Right lobe of liver (tissue), 4 donors: ENCODE measurements around the gene SEPTIN8.

Experiments
- POLR2A ChIP-seq: fragments of 450-650 bp; IDR thresholded peaks from one replicate; pipeline ENCODE4 v1.6.1; 2017; ENCODE audit warnings: antibody characterized with exemption, mild to moderate bottlenecking
- TF ChIP-seq, protein P1 (sequence below), 4 donors: fragments of 200-600 bp in 3 of 4; fragments of 450-650 bp in 1 of 4; IDR thresholded peaks; one replicate each; pipeline versions ENCODE4 v1.5.1 to v1.8.0; 2016 to 2022; ENCODE audit warnings: antibody characterized with exemption in 4 of 4, mild to moderate bottlenecking in 2 of 4
- donor health status: DM: no; HTN: no; CAD: no.
- donor health status: DM: no; HTN: no; CAD: no.
- donor health status: DM: no; HTN: yes; CAD: no.

DNA sequence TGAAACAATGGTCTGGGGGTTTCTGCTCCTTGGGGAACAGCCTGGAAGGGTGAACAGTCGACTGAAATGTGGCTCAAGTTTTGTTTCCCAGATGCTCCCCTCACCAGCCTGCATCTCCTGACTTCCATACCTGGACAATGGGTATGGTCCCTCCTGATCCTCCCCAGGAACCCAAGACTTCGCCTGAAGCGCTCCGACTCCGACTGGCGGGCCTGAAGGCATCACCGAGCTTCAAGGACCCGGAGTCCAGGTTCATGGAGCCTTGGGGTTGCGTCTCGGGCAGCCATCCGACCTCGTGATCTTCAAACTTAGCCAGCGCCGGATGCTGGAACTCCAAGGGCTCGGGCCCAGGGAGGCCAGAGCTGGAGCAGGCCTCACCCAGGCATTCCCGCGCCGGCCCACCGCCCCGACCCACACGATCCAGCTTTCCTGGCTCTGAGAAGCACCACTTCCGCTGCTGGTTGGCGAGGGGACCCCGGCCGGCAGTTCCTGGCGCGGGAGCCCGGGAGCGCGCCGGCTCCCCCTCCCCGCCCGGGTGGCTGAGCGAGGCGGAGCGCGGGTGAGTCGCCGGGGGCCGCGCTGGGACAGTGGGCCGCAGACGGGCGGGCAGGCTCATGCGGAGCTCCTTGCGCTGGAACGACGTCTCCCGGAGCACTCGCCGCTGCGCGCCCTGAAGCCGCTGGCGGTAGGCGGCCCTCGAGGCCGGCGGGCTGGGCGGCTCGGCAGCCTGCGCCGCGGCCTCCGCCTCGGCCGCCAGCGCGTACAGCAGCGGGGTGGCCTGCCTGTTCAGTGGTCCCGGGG lies 48.2 kb upstream of the SEPTIN8 start:
- TF ChIP-seq, protein P1, sequence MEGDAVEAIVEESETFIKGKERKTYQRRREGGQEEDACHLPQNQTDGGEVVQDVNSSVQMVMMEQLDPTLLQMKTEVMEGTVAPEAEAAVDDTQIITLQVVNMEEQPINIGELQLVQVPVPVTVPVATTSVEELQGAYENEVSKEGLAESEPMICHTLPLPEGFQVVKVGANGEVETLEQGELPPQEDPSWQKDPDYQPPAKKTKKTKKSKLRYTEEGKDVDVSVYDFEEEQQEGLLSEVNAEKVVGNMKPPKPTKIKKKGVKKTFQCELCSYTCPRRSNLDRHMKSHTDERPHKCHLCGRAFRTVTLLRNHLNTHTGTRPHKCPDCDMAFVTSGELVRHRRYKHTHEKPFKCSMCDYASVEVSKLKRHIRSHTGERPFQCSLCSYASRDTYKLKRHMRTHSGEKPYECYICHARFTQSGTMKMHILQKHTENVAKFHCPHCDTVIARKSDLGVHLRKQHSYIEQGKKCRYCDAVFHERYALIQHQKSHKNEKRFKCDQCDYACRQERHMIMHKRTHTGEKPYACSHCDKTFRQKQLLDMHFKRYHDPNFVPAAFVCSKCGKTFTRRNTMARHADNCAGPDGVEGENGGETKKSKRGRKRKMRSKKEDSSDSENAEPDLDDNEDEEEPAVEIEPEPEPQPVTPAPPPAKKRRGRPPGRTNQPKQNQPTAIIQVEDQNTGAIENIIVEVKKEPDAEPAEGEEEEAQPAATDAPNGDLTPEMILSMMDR (IDR thresholded peaks at IDR 0.05), result no peak
- no peak for TF ChIP-seq POLR2A
